ENCODE measurements around the gene AARS2. TPM values are rescaled to one million over a fixed set of nuclear protein-coding genes. Genes with fewer than 3 reads are reported as not detected.
A peak's percentile ranks its signal among the peaks of the same experiment; 100 is the strongest.

The AARS2 gene
- total and polyA plus RNA-seq, 9 of the 15 experiments (the other 6 are each of a cell fraction or from before 2014, with no cell fraction given): 0.97 to 34.0 (median 18.3) TPM

- TF ChIP-seq ZNF318 (IDR thresholded peaks at IDR 0.05; ENCODE audit: borderline replicate concordance in 1 of 2, low read depth in 1 of 2): no peak
- no peak for TF ChIP-seq ZKSCAN3 (CRISPR knock-in tag; IDR thresholded peaks at IDR 0.05)
- TF ChIP-seq HNRNPUL1 (IDR thresholded peaks at IDR 0.05; ENCODE audit: low read length): no peak
- TF ChIP-seq ZBTB9 (CRISPR knock-in tag; IDR thresholded peaks at IDR 0.05): peak; percentile 74; the same call in 1 of the 2 replicates
- no peak for TF ChIP-seq KAT2B (IDR thresholded peaks at IDR 0.05; ENCODE audit: low read depth, low read length)
- TF ChIP-seq ZNF274 (IDR thresholded peaks at IDR 0.05; ENCODE audit: borderline replicate concordance, low read depth, low read length): no peak
- TF ChIP-seq MAFG (tag; conservative IDR thresholded peaks at IDR 0.05): no peak
- no peak for TF ChIP-seq SAFB (IDR thresholded peaks at IDR 0.05; ENCODE audit: borderline replicate concordance, low read depth, low read length)
- peak; percentile 88 for TF ChIP-seq TGIF2 (CRISPR knock-in tag; IDR thresholded peaks at IDR 0.05)
- TF ChIP-seq GATAD2A (IDR thresholded peaks at IDR 0.05): peak; percentile 89
- no peak for TF ChIP-seq ZZZ3 (IDR thresholded peaks at IDR 0.05)
- no peak for TF ChIP-seq KDM1A (IDR thresholded peaks at IDR 0.05)
- TF ChIP-seq XRCC5 (IDR thresholded peaks at IDR 0.05; ENCODE audit: low read depth, low read length): peak; percentile 26; the same call in 1 of the 2 replicates
- no peak for TF ChIP-seq STAT6 (CRISPR knock-in tag; IDR thresholded peaks at IDR 0.05)
- TF ChIP-seq EZH2 (IDR thresholded peaks at IDR 0.05; ENCODE audit: borderline replicate concordance, low read depth, low read length): no peak
- TF ChIP-seq TAL1 (IDR thresholded peaks at IDR 0.05): no peak
- TF ChIP-seq ZSCAN32 (CRISPR knock-in tag; IDR thresholded peaks at IDR 0.05): no peak; the same call in 1 of the 2 replicates
Observed at GRCh38 chr6:44257025-44257752, 56.0 kb downstream of the AARS2 start, which contains the start of gene SLC35B2 (continued).
